GM10266 (cell line): ENCODE results near the gene ZMYM5.
"Not testable (repeated sequence)": the region's sequence is repeated elsewhere in the genome, so short reads cannot be mapped to it uniquely, and the experiment has no call there.

Experiments
- DNase-seq: peaks from one replicate; pipeline ENCODE4 v3.0.0; 2012; ENCODE audit errors: extremely low spot score
- CTCF ChIP-seq: IDR thresholded peaks from 2 replicates; pipeline ENCODE4 v1.5.1; 2012; ENCODE audit warnings: mild to moderate bottlenecking, low read depth; ENCODE audit not compliant: control insufficient read depth, insufficient read depth; ENCODE audit errors: missing control alignments

The ZMYM5 gene

GRCh38 chr13:19817510-19818158 lies 45.8 kb downstream of the ZMYM5 start:
- no peak for DNase-seq
- TF ChIP-seq CTCF = no peak

GRCh38 chr13:19817106-19817505 lies 46.3 kb downstream of the ZMYM5 start:
- no peak for DNase-seq
- TF ChIP-seq CTCF = no peak

- not testable (repeated sequence) for DNase-seq
These were observed 47.6 kb downstream of the ZMYM5 start for GRCh38 chr13:19815842-19816241.

GRCh38 chr13:19810996-19811881 lies 52.2 kb downstream of the ZMYM5 start:
- TF ChIP-seq CTCF = no peak
- no peak for DNase-seq

GRCh38 chr13:19810151-19810550 lies 53.3 kb downstream of the ZMYM5 start:
- no peak for DNase-seq
- no peak for TF ChIP-seq CTCF

GRCh38 chr13:19805765-19806164 lies 57.7 kb downstream of the ZMYM5 start:
- DNase-seq = no peak
- TF ChIP-seq CTCF = no peak

GRCh38 chr13:19795956-19796355 lies 67.5 kb downstream of the ZMYM5 start:
- no peak for DNase-seq
- TF ChIP-seq CTCF = no peak
